GM12891 (cell line): ENCODE results near the gene GAPDH.

ENCODE experiments used
- DNase-seq: peaks from one replicate; pipeline ENCODE4 v3.0.0; 2011; ENCODE audit warnings: low spot score; ENCODE audit not compliant: insufficient read length
- FAIRE-seq: peaks from 2 replicates; lab custom pipeline; 2011; peaks lifted over from hg19 to GRCh38; lab: Jason Lieb, UNC
- PAX5 ChIP-seq: IDR thresholded peaks from 2 replicates; pipeline ENCODE4 v1.6.1; 2011; ENCODE audit warnings: low read length, moderate library complexity, mild to moderate bottlenecking; ENCODE audit not compliant: insufficient read depth, severe bottlenecking
- POLR2A ChIP-seq: IDR thresholded peaks from 2 replicates; pipeline ENCODE4 v1.6.1; 2011; ENCODE audit warnings: low read depth, low read length, control low read depth
- POLR2AphosphoS5 ChIP-seq: IDR thresholded peaks from 2 replicates; pipeline ENCODE4 v1.6.1; 2011; ENCODE audit warnings: low read depth, low read length, control low read depth
- POU2F2 ChIP-seq: IDR thresholded peaks from 2 replicates; pipeline ENCODE4 v1.6.1; 2011; ENCODE audit warnings: low read depth, mild to moderate bottlenecking, control low read depth, low read length, moderate library complexity
- SPI1 ChIP-seq: IDR thresholded peaks from 2 replicates; pipeline ENCODE4 v1.6.1; 2011; ENCODE audit warnings: low read depth, low read length, control low read depth
- TAF1 ChIP-seq: IDR thresholded peaks from 2 replicates; pipeline ENCODE4 v1.6.1; 2011; ENCODE audit warnings: low read depth, low read length, control low read depth

The GAPDH gene

DNA sequence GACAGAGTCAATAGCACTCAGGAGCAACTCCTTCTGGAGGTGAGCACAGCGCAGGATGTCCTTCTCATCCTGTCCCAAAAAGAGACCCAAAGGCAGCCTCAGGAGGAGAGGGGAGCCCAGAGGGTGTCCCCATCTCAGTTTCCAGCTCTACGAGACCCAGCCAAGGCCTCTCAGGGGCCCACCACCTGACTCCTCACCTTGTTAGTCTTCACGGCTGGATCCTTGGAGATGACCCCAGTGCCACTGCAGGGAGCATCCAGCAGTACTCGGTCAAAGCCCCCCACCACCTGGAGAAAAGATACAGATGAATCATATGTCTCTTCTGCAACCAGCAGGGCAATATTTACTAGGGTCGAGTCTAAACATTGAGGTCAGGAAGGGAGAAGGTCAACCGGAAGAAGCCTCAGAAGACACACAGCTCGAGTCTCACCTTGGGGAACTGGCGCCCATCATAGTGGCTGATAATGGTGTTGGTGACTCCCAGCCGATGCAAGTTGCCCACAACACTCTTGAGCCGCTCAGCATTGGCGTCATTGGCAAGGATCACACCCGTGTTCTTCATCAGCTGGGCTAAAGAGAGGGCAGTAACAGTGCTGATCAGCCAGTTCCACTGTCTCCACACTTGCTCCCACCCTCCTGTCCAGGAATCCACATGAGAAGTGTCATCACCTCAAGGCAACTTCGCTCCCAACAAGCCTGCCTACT lies 26.3 kb downstream of the GAPDH start:
- DNase-seq (no peak), FAIRE-seq (no peak)
- TF ChIP-seq POU2F2 (no peak), POLR2A (0 out of 2 replicates have a peak, but pooled peaks have one; percentile 30)

DNA sequence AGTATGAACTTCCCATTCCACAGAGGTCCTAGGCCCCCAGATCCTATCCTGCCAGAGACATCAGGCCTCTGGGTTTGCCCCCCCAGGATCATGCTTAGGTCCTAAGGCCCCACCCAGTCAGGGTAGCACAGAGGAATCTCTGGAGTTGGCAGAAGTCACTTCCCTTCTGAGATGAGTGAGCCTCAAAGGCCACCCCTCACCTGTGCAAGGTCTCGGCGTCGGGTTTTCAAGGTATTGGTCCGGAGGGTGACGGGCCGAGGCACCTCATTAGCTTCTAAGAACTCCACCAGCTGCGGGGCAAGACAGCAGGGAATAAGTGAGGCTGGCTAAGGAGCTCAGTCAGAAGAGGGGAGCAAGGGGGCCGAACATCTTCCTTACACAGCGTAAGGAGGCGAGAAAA lies 28.6 kb downstream of the GAPDH start:
- FAIRE-seq, result no peak
- TF ChIP-seq TAF1, result no peak
- no peak for DNase-seq

DNA sequence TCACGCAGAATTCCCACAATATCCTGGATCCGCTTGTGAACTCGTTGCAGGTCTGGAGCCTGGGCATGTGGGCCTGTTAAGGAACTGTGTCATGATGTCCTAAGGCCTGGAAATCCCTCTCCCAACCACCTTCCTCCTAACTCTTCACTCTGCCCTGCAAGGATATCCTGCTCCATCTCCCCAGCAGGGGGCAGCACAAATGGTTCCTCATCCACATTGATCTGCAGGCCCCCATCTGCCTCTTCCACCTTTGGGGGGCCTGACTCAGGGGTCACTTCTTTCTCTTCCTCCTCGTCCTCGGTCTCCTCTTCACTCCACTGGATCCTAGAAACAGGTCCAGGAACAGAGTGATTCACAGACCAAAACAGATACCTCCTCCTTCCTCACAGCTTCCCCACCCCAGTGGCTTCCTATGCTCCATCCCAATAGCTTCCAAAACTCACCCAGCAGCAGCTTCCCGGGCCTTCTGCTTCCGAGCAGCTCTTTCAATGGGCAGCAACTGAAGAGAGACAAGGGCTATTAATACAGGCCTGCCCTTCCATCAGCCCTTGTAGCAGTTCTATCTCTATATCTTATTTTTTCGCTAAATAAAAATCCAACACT lies 29.2 kb downstream of the GAPDH start:
- 0 out of 2 replicates have a peak, but pooled peaks have one; percentile 37 for TF ChIP-seq POLR2A
- no peak for TF ChIP-seq POU2F2
- no peak for TF ChIP-seq PAX5
- TF ChIP-seq SPI1, result no peak
- TF ChIP-seq TAF1, result no peak
- no peak for TF ChIP-seq POLR2AphosphoS5
- DNase-seq, result no peak
- peak; percentile 76 for FAIRE-seq

DNA sequence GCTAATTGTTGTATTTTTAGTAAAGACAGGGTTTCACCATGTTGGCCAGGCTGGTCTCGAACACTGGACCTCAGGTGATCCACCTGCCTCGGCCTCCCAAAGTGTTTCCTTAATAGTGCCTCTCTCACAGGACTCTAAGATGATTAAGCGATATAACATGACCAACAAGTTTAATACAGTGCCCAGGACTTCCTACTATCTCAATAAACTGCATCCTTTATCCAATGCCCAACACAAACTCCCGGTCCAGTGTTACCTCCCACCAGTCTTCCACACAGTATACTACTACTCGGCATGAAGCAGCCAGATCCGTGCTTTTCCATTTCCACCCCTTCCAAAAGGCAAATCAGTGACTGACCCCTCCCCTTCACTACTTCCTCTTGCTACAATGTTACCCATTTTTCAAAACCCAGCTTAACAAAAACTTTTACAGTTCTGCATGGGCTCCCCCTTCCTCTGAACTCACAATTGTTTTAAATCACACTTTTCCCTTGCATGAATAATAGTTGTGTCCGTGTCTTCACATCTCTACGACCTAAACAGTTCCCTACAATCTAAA lies 32.9 kb downstream of the GAPDH start:
- TF ChIP-seq POLR2A (no peak), POLR2AphosphoS5 (no peak), SPI1 (no peak), PAX5 (no peak), POU2F2 (no peak), TAF1 (no peak)
- no peak for DNase-seq
- peak; percentile 69 for FAIRE-seq

DNA sequence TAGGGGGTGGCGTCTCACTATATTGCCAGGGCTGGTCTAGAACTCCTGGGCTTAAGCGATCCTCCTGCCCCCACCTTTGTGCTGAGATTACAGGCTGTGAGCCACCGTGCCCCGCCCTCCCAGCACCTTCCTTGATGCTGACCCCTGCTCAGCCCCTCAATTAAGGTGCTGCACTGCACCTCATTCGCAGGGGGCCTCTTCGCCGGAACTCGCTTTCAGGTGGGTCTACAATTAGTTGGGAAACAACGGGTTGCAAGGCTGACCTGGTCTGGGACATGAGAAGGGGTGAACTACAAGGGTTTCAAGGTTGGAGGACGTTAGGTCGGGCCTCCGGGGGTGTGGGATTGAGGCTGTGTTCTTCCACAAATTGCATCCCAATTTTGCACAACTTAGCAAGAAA lies 35.0 kb downstream of the GAPDH start:
- FAIRE-seq, result no peak
- DNase-seq, result no peak
- TF ChIP-seq POU2F2 (no peak), POLR2AphosphoS5 (no peak), PAX5 (no peak), POLR2A (no peak), SPI1 (no peak), TAF1 (no peak)

DNA sequence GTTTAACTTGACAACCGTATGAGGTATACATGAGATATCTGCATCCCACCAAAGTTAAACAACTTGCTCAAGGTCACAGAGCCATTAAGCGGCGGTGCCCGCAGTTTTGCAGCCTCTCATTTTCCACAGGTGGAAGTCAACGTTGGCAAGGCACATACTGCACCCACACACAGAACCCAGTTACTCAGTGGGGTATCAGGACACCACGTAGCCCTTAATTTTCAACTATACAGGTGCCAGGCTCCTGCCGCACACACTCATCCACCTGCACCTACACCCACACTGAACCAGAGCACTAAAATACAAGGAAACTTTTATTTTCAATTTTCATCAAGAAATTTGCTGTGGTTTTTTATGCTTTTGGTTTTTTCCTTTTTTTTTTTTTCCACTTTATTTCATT lies 35.5 kb downstream of the GAPDH start:
- TF ChIP-seq TAF1, result no peak
- TF ChIP-seq POU2F2, result no peak
- TF ChIP-seq POLR2AphosphoS5, result no peak
- 0 out of 2 replicates have a peak, but pooled peaks have one; percentile 7 for TF ChIP-seq POLR2A
- no peak for TF ChIP-seq SPI1
- DNase-seq (no peak), FAIRE-seq (no peak)

DNA sequence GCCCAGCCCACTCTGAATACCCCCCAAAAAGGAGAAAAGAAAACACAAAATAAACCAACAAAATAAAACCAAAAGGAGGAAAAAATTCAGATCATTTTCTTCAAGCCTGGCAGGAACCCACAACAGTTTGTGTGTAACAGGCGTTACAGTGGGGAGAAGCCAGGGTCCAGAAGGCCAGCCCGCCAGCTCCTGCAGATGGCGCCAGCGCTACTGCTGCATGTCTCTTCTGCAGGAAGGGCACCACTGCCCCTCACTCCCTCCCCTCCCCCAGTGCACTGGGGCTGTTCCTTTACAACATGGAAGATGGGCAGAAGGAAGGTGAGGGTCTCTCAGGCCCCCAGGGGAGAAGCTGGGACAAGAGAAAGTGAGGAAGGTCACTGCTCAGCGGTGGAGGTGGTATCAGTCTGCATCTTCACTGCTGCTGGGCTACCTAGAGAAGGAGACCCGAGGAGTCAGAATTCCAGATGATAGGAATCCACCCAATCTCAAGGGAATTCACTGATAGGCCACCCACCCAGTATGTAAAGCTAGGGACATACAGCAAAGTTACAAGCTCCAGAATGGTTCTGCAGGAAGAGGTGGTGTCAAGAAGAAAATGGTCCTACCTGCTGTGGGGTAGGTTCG lies 36.1 kb downstream of the GAPDH start:
- FAIRE-seq (no peak), DNase-seq (no peak)
- no peak for TF ChIP-seq SPI1
- TF ChIP-seq PAX5, result no peak
- no peak for TF ChIP-seq POLR2A
- TF ChIP-seq POU2F2, result no peak
- no peak for TF ChIP-seq POLR2AphosphoS5
- no peak for TF ChIP-seq TAF1

DNA sequence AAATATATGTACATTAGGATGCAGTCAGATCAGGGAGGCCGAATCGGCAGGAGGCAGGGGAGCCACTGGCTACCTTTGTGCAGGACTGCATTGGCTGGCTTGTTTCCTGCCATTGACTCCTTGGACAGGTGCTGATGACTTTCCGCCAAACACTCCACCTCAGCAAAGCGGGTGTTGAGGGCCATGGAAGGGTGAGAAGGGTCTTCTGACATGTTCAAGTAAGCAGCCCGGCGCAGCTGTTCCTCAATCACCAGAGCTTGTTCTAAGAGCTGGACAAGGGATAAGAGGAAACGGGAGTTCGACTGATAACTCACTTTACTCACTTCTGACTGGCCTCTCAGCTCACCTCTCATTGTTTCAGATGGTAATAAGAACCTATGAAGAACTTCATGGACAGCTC lies 38.7 kb downstream of the GAPDH start:
- TF ChIP-seq SPI1, result no peak
- no peak for TF ChIP-seq PAX5
- TF ChIP-seq POLR2AphosphoS5, result no peak
- TF ChIP-seq TAF1, result no peak
- TF ChIP-seq POLR2A, result no peak
- no peak for TF ChIP-seq POU2F2
- DNase-seq, result no peak
- no peak for FAIRE-seq

DNA sequence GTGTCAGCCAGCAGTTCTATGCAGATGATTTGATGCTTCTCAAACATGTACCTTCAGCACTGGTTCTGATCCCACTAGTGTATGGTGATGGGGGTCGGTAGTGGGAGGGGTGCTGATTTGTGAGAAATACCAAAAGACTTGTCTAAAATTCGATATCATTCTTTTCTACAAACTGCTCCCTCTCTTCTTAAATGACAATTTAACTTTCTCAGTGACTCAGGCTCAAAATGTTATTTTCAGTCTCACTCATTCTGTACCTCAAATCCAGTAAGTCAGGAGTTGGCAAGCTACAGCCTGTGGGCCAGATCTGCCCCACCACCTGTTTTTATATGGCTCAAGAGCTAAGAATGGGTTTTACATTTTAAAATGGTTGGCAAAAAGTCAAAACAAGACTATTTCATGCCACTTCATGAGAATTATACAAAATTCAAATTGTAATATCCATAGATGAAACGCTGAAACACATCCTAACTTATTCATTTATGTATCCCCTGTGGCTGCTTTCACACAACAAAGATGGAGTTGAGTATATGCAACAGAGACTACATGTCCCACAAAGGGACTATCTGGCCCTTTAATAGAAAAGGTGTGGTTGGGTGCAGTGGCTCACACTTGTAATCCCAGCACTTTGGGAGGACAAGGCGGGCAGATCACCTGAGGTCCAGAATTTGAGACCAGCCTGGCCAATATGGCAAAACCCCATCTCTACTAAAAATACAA lies 40.4 kb downstream of the GAPDH start:
- TF ChIP-seq POLR2AphosphoS5 (no peak), POU2F2 (no peak), TAF1 (no peak), POLR2A (no peak), SPI1 (no peak), PAX5 (no peak)
- DNase-seq, result no peak
- FAIRE-seq, result no peak
